ENCODE data around the gene B3GNT3. TPM values are rescaled to one million over a fixed set of nuclear protein-coding genes. Genes with fewer than 3 reads are reported as not detected.

Gene B3GNT3
- total and polyA plus RNA-seq, 2 of the 4 experiments (the other 2 are of a cell fraction): not detected

DNA sequence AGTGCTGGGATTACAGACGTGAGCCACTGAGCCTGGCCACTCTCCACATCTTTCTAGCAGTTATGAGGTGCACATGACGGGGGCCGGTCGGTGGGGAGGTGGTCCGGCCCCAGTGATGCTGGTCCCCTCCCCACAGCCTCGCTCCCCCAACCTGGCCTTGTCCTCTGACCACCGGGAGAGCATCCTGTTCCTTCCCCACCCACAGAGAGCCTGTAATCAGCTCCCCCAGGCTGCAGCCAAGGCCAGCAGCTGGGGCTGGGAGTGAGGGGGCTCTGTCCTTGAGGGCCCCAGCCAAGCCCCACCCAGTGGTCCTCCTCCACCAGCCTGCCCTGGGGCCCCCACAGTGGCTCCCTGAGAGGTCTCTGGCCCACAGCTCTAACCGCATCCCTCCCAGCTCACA, 29.4 kb downstream of the B3GNT3 start:
- Histone ChIP-seq H3K23ac (ENCODE audit: low read depth, low read length) (no peak overlapping the region), H2BK15ac (ENCODE audit: low read depth, low read length) (no peak overlapping the region), H2BK120ac (ENCODE audit: low read depth, low read length) (no peak overlapping the region), H2AFZ (replicated peaks; ENCODE audit: low read length, poor library complexity) (no peak overlapping the region), H3K4ac (ENCODE audit: low read depth, low read length) (no peak overlapping the region), H3K9me3 (ENCODE audit: control insufficient read depth, insufficient read depth, low read length) (no peaks in the 10 kb centered on the region), H3K27me3 (ENCODE audit: control insufficient read depth, insufficient read depth, low read length) (peaks cover 13% of the 10 kb centered on the region), H2BK20ac (ENCODE audit: low read depth, low read length) (no peak overlapping the region), H3K9ac (ENCODE audit: low read depth, low read length) (no peak overlapping the region), H2AK9ac (replicated peaks; ENCODE audit: low read depth, low read length, poor library complexity) (no peak overlapping the region), H3K36me3 (ENCODE audit: control insufficient read depth, insufficient read depth, low read length) (no peaks in the 10 kb centered on the region), H3K9me1 (ENCODE audit: insufficient read depth, low read length) (no peaks in the 10 kb centered on the region), H4K8ac (ENCODE audit: low read depth in 2 of 2, low read length in 2 of 2) (no peak overlapping the region), H4K91ac (ENCODE audit: insufficient read depth, low read depth, low read length) (no peak overlapping the region), H3K14ac (replicated peaks; ENCODE audit: low read depth, low read length) (no peak overlapping the region), H4K5ac (ENCODE audit: low read depth, low read length) (no peak overlapping the region), H3K27ac (ENCODE audit: insufficient read depth, low read length) (no peak overlapping the region), H3K18ac (ENCODE audit: low read depth, low read length) (no peak overlapping the region), H2BK5ac (ENCODE audit: low read depth, low read length, poor library complexity, severe bottlenecking) (no peak overlapping the region), H4K20me1 (ENCODE audit: insufficient read depth, low read length) (no peaks in the 10 kb centered on the region), H3K4me2 (ENCODE audit: low read depth, low read length) (no peak overlapping the region), H3K4me1 (ENCODE audit: control insufficient read depth, insufficient read depth, low read length) (no peaks in the 10 kb centered on the region), H3K4me3 (ENCODE audit: insufficient read depth, low read depth, low read length) (no peak overlapping the region), H3K56ac (ENCODE audit: extremely low read depth, insufficient read depth, low read length) (no peak overlapping the region), H2AK5ac (ENCODE audit: low read depth, low read length) (no peak overlapping the region), H3K79me1 (ENCODE audit: low read depth in 1 of 2, low read length in 2 of 2) (no peaks in the 10 kb centered on the region)
- intact Hi-C loops (cut with micrococcal nuclease): no loop called here
- TF ChIP-seq BHLHE40 (IDR thresholded peaks at IDR 0.05; ENCODE audit: low read depth, low read length) (no peak), RAD21 (IDR thresholded peaks at IDR 0.05; ENCODE audit: low read length) (no peak), CEBPB (IDR thresholded peaks at IDR 0.05; ENCODE audit: low read depth, low read length) (no peak)
- TF ChIP-seq, protein P1, sequence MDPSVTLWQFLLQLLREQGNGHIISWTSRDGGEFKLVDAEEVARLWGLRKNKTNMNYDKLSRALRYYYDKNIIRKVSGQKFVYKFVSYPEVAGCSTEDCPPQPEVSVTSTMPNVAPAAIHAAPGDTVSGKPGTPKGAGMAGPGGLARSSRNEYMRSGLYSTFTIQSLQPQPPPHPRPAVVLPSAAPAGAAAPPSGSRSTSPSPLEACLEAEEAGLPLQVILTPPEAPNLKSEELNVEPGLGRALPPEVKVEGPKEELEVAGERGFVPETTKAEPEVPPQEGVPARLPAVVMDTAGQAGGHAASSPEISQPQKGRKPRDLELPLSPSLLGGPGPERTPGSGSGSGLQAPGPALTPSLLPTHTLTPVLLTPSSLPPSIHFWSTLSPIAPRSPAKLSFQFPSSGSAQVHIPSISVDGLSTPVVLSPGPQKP (IDR thresholded peaks at IDR 0.05; ENCODE audit: borderline replicate concordance, low read depth, low read length): no peak
- WGBS, 2 experiments (ENCODE audit: extremely low coverage in 2 of 2, insufficient read length in 1 of 2): no CpG with 5 or more reads among the region's 8 CpGs
- POLR2A ChIA-PET (ENCODE audit: unreplicated experiment): no interaction called here
- dilution Hi-C loops (cut with HindIII; ENCODE audit: low sequenced_read_pairs, unreplicated experiment): no loop called here
- CTCF ChIA-PET: no interaction called here
- BruUV-seq (replicated peaks): no TSS peak
- ATAC-seq (ENCODE audit: low read depth): no peak
- in situ Hi-C loops (cut with MboI; ENCODE audit: low sequenced_read_pairs): no loop called here
- no peak for DNase-seq
